Activated gamma-delta T cell treated with Interleukin-2 at 50 U/mL for 16 hours (primary cell): ENCODE results near the gene FAM171A1.
"Not testable (repeated sequence)": the region's sequence is repeated elsewhere in the genome, so short reads cannot be mapped to it uniquely, and the experiment has no call there.

Source experiments
- DNase-seq: peaks from one replicate; pipeline ENCODE4 v3.0.0-alpha.2; 2020

Gene FAM171A1

GRCh38 chr10:15279236-15279635, 91.9 kb downstream of the FAM171A1 start:
- DNase-seq = no peak

GRCh38 chr10:15278786-15279185, 92.3 kb downstream of the FAM171A1 start:
- DNase-seq = no peak

GRCh38 chr10:15276039-15276438, 95.0 kb downstream of the FAM171A1 start:
- not testable (repeated sequence) for DNase-seq

- not testable (repeated sequence) for DNase-seq
Observed at GRCh38 chr10:15269838-15270237, 101.3 kb downstream of the FAM171A1 start.

- DNase-seq = no peak
Observed at GRCh38 chr10:15267496-15267895, 103.6 kb downstream of the FAM171A1 start.

GRCh38 chr10:15266117-15266516, 105.0 kb downstream of the FAM171A1 start:
- DNase-seq = no peak

GRCh38 chr10:15265558-15265957, 105.5 kb downstream of the FAM171A1 start:
- no peak for DNase-seq

GRCh38 chr10:15265056-15265455, 106.0 kb downstream of the FAM171A1 start:
- no peak for DNase-seq

GRCh38 chr10:15263657-15264323, 107.3 kb downstream of the FAM171A1 start:
- DNase-seq = no peak

GRCh38 chr10:15262036-15262713, 108.9 kb downstream of the FAM171A1 start:
- DNase-seq = no peak

- DNase-seq = no peak
Observed at GRCh38 chr10:15259136-15259535, 112.0 kb downstream of the FAM171A1 start.

- no peak for DNase-seq
Observed at GRCh38 chr10:15258255-15258654, 112.8 kb downstream of the FAM171A1 start.

GRCh38 chr10:15255961-15256360, 115.1 kb downstream of the FAM171A1 start:
- no peak for DNase-seq

GRCh38 chr10:15254808-15255648, 116.1 kb downstream of the FAM171A1 start:
- DNase-seq = no peak

GRCh38 chr10:15253951-15254807, 116.9 kb downstream of the FAM171A1 start:
- DNase-seq = no peak

GRCh38 chr10:15252396-15252795, 118.7 kb downstream of the FAM171A1 start:
- no peak for DNase-seq

- no peak for DNase-seq
Observed at GRCh38 chr10:15251791-15252380, 119.2 kb downstream of the FAM171A1 start.

GRCh38 chr10:15245530-15245929, 125.6 kb downstream of the FAM171A1 start:
- DNase-seq = no peak

- no peak for DNase-seq
Observed at GRCh38 chr10:15244635-15245197, 126.4 kb downstream of the FAM171A1 start.

GRCh38 chr10:15242261-15242840, 128.7 kb downstream of the FAM171A1 start:
- DNase-seq = no peak

GRCh38 chr10:15241306-15241705, 129.8 kb downstream of the FAM171A1 start:
- DNase-seq = no peak
